IMR-90 (cell line): Measurements from ENCODE around the gene CTSC. TPM values are rescaled to one million over a fixed set of nuclear protein-coding genes. Genes with fewer than 3 reads are reported as not detected.

Experiments
- ATAC-seq: fragments of 200-7000 bp; cut with Tn5 transposase; 2 replicates; pipeline ENCODE4 v1.9.1; 2020; ENCODE audit warnings: low read depth, mild to moderate bottlenecking, moderate library complexity
- BruUV-seq: library from RNA; stranded (reverse); fragments of 400-500 nt; replicated peaks from 2 replicates; lab custom pipeline; 2021; lab: Mats Ljungman, UMichigan
- CTCF ChIA-PET: fragments of 300-600 bp; formaldehyde crosslinking; extraction: SDS; loops from one replicate; lab custom pipeline; 2021; ENCODE audit warnings: antibody characterized with exemption; lab: Yijun Ruan, JAX
- POLR2A ChIA-PET: fragments of 300-600 bp; sonication (Branson Sonifier 250); formaldehyde crosslinking; loops from one replicate; lab custom pipeline; 2022; ENCODE audit warnings: antibody characterized with exemption; ENCODE audit not compliant: unreplicated experiment; lab: Charles Lee
- DNase-seq: peaks from one replicate; pipeline ENCODE4 v3.0.0; 2013
- H2AFZ ChIP-seq: replicated peaks from 2 replicates; pipeline ENCODE3; 2013; ENCODE audit warnings: low read length, mild to moderate bottlenecking; ENCODE audit not compliant: poor library complexity
- H2AK5ac ChIP-seq: 2 replicates; pipeline ENCODE4 v1.6.1; 2013; ENCODE audit warnings: low read depth, low read length, inconsistent platforms
- H2AK9ac ChIP-seq: replicated peaks from 2 replicates; pipeline ENCODE3; 2013; ENCODE audit warnings: mild to moderate bottlenecking, low read depth, low read length, moderate library complexity; ENCODE audit not compliant: poor library complexity
- H2BK120ac ChIP-seq: 2 replicates; pipeline ENCODE4 v1.6.1; 2013; ENCODE audit warnings: low read depth, low read length, inconsistent platforms
- H2BK15ac ChIP-seq: 3 replicates; pipeline ENCODE4 v1.6.1; 2013; ENCODE audit warnings: low read depth, low read length, inconsistent platforms
- H2BK20ac ChIP-seq: 2 replicates; pipeline ENCODE4 v1.6.1; 2013; ENCODE audit warnings: low read depth, mild to moderate bottlenecking, inconsistent platforms, low read length, moderate library complexity
- H2BK5ac ChIP-seq: 2 replicates; pipeline ENCODE4 v1.6.1; 2013; ENCODE audit warnings: mild to moderate bottlenecking, low read depth, low read length, inconsistent platforms; ENCODE audit not compliant: poor library complexity, severe bottlenecking
- H3K14ac ChIP-seq: replicated peaks from 2 replicates; pipeline ENCODE4 v1.6.1; 2013; ENCODE audit warnings: low read depth, low read length, inconsistent platforms
- H3K18ac ChIP-seq: 2 replicates; pipeline ENCODE4 v1.6.1; 2013; ENCODE audit warnings: low read depth, low read length, control low read depth
- H3K23ac ChIP-seq: 2 replicates; pipeline ENCODE4 v1.6.1; 2013; ENCODE audit warnings: low read depth, low read length, inconsistent platforms
- H3K27ac ChIP-seq: 2 replicates; pipeline ENCODE4 v1.5.1; 2013; ENCODE audit warnings: mild to moderate bottlenecking, control low read depth, low read length; ENCODE audit not compliant: insufficient read depth
- H3K27me3 ChIP-seq: 2 replicates; pipeline ENCODE4 v1.6.1; 2013; ENCODE audit warnings: low read length; ENCODE audit not compliant: control insufficient read depth, insufficient read depth
- H3K36me3 ChIP-seq: 2 replicates; pipeline ENCODE4 v1.6.1; 2013; ENCODE audit warnings: low read length, mixed read lengths; ENCODE audit not compliant: control insufficient read depth, insufficient read depth
- H3K4ac ChIP-seq: 2 replicates; pipeline ENCODE4 v1.6.1; 2013; ENCODE audit warnings: low read depth, low read length, inconsistent platforms
- H3K4me1 ChIP-seq: 2 replicates; pipeline ENCODE4 v1.6.1; 2013; ENCODE audit warnings: low read length, mixed read lengths; ENCODE audit not compliant: control insufficient read depth, insufficient read depth
- H3K4me2 ChIP-seq: 2 replicates; pipeline ENCODE4 v1.6.1; 2013; ENCODE audit warnings: low read depth, mild to moderate bottlenecking, control low read depth, low read length, moderate library complexity
- H3K4me3 ChIP-seq: 2 replicates; pipeline ENCODE4 v1.5.1; 2013; ENCODE audit warnings: low read depth, mild to moderate bottlenecking, control low read depth, low read length, moderate library complexity; ENCODE audit not compliant: insufficient read depth
- H3K56ac ChIP-seq: 2 replicates; pipeline ENCODE4 v1.6.1; 2013; ENCODE audit warnings: low read length, inconsistent platforms; ENCODE audit not compliant: insufficient read depth; ENCODE audit errors: extremely low read depth
- H3K79me1 ChIP-seq, 2 experiments: 2 replicates each; pipeline ENCODE4 v1.6.1; 2013; ENCODE audit warnings: low read length in 2 of 2, inconsistent platforms in 1 of 2, low read depth in 1 of 2
- H3K9ac ChIP-seq: 2 replicates; pipeline ENCODE4 v1.6.1; 2013; ENCODE audit warnings: low read depth, low read length, control low read depth
- H3K9me1 ChIP-seq: 2 replicates; pipeline ENCODE4 v1.6.1; 2013; ENCODE audit warnings: low read length, inconsistent platforms; ENCODE audit not compliant: insufficient read depth
- H3K9me3 ChIP-seq: 2 replicates; pipeline ENCODE4 v1.6.1; 2013; ENCODE audit warnings: low read length; ENCODE audit not compliant: control insufficient read depth, insufficient read depth
- H4K20me1 ChIP-seq: 2 replicates; pipeline ENCODE4 v1.6.1; 2013; ENCODE audit warnings: low read length, inconsistent platforms; ENCODE audit not compliant: insufficient read depth
- H4K5ac ChIP-seq: 2 replicates; pipeline ENCODE4 v1.6.1; 2013; ENCODE audit warnings: mild to moderate bottlenecking, low read depth, low read length, control low read depth
- H4K8ac ChIP-seq, 2 experiments: 2 replicates each; pipeline ENCODE4 v1.6.1; 2013; ENCODE audit warnings: low read depth in 2 of 2, low read length in 2 of 2, control low read depth in 1 of 2, inconsistent platforms in 1 of 2
- H4K91ac ChIP-seq: 2 replicates; pipeline ENCODE4 v1.6.1; 2013; ENCODE audit warnings: low read depth, low read length, inconsistent platforms; ENCODE audit not compliant: insufficient read depth
- BHLHE40 ChIP-seq: fragments of 150-350 bp; IDR thresholded peaks from 2 replicates; pipeline ENCODE4 v1.6.1; 2016; ENCODE audit warnings: mild to moderate bottlenecking, low read depth, low read length
- CEBPB ChIP-seq: IDR thresholded peaks from 2 replicates; pipeline ENCODE4 v1.6.1; 2012; ENCODE audit warnings: low read depth, low read length, improper control_type of control experiment
- CTCF ChIP-seq: conservative IDR thresholded peaks from 2 replicates; pipeline ENCODE4 v1.5.1; 2012; ENCODE audit warnings: mild to moderate bottlenecking, low read depth, low read length, improper control_type of control experiment
- ELK1 ChIP-seq: fragments of 150-350 bp; IDR thresholded peaks from 2 replicates; pipeline ENCODE4 v1.6.1; 2016; ENCODE audit warnings: low read depth, mild to moderate bottlenecking, low read length, moderate library complexity, borderline replicate concordance
- MAZ ChIP-seq: IDR thresholded peaks from 2 replicates; pipeline ENCODE4 v1.6.1; 2012; ENCODE audit warnings: low read depth, mild to moderate bottlenecking, low read length, improper control_type of control experiment, moderate library complexity, borderline replicate concordance
- MXI1 ChIP-seq: IDR thresholded peaks from 2 replicates; pipeline ENCODE4 v1.6.1; 2012; ENCODE audit warnings: low read depth, mild to moderate bottlenecking, low read length, moderate library complexity, borderline replicate concordance
- WGBS, 2 experiments: methylation state at CpG; one replicate each; pipeline versions ENCODE4 v1.1.5 to v1.1.7; 2013; ENCODE audit warnings: missing lambda C conversion rate in 2 of 2; ENCODE audit not compliant: insufficient read length in 1 of 2; ENCODE audit errors: extremely low coverage in 2 of 2; 5-methylcytosine and 5-hydroxymethylcytosine counted together
- dilution Hi-C: fragments of 300-500 bp; cut with HindIII; formaldehyde crosslinking; loops from one replicate; pipeline ENCODE4 v1.14.3; 2018; ENCODE audit warnings: low sequenced_read_pairs; ENCODE audit not compliant: unreplicated experiment
- in situ Hi-C: fragments of 300-500 bp; cut with MboI; formaldehyde crosslinking; loops from 3 replicates; pipeline ENCODE4 v1.14.3; 2019; ENCODE audit warnings: low sequenced_read_pairs, inconsistent platforms, mixed read lengths
- intact Hi-C: fragments of 100-400 bp; cut with micrococcal nuclease; formaldehyde crosslinking; loops from 2 replicates; pipeline ENCODE4 v1.10.0; 2022
- polyA plus RNA-seq, 3 experiments: library from polyadenylated mRNA; depleted of rRNA; stranded (reverse); fragments of >200 nt; gene quantifications; 2 replicates each; pipeline ENCODE4 v1.2.3, GENCODE V29; 2012; ENCODE audit warnings: low replicate concordance in 1 of 3
- total RNA-seq: library from RNA; depleted of rRNA; stranded (reverse); fragments of >200 nt; gene quantifications from 2 replicates; pipeline ENCODE4 v1.2.3, GENCODE V29; 2012

CTSC gene
- total and polyA plus RNA-seq, 2 of the 4 experiments (the other 2 are of a cell fraction): 208 to 299 TPM

GRCh38 chr11:88304352-88304751 lies 33.2 kb downstream of the CTSC start:
- Histone ChIP-seq H3K9me3 (peaks cover 3% of the 10 kb centered on the region; the same call in 1 of the 2 replicates), H4K5ac (no peak overlapping the region), H2BK15ac (no peak overlapping the region), H2AK5ac (no peak overlapping the region), H2BK20ac (no peak overlapping the region), H3K9ac (no peak overlapping the region), H3K23ac (no peak overlapping the region), H3K4ac (no peak overlapping the region), H3K27ac (no peak overlapping the region), H3K4me1 (no peaks in the 10 kb centered on the region; the same call in 1 of the 2 replicates), H4K91ac (no peak overlapping the region), H3K27me3 (no peaks in the 10 kb centered on the region), H3K14ac (no peak overlapping the region), H4K20me1 (no peaks in the 10 kb centered on the region), H3K9me1 (peaks cover 3% of the 10 kb centered on the region; the same call in 1 of the 2 replicates), H3K56ac (no peak overlapping the region), H2BK120ac (no peak overlapping the region), H3K4me2 (no peak overlapping the region), H2AFZ (no peak overlapping the region), H3K36me3 (peaks cover 41% of the 10 kb centered on the region), H3K79me1 (peaks cover 3 to 12% of the 10 kb centered on the region in 2 experiments; a peak in 3 of 4 replicates), H2AK9ac (no peak overlapping the region), H3K18ac (no peak overlapping the region), H4K8ac (no peak overlapping the region), H2BK5ac (no peak overlapping the region), H3K4me3 (no peak overlapping the region)
- ChIA-PET POLR2A (no interaction called here), CTCF (interaction anchor here (0.6 kb wide), 1 partner anchor 11 kb away, joined by 4 read pairs; no protein-coding TSS in a partner anchor)
- dilution Hi-C loops: no loop called here
- no peak for TF ChIP-seq ELK1
- no peak for TF ChIP-seq CEBPB
- TF ChIP-seq CTCF: no peak
- no peak for TF ChIP-seq MXI1
- no peak for TF ChIP-seq BHLHE40
- no peak for TF ChIP-seq MAZ
- DNase-seq (no peak), ATAC-seq (no peak)
- in situ Hi-C loops: loop anchor here (25.0 kb wide), 1 partner anchor 233 kb away; no protein-coding TSS in a partner anchor
- BruUV-seq: no TSS peak
- WGBS, 2 experiments: 100% methylated on average over 1 of the region's 1 CpG; no CpG with 5 or more reads in 1 of the 2 experiments
- intact Hi-C loops: no loop called here
